ENCODE results near the gene CACNA2D2. TPM values are rescaled to one million over a fixed set of nuclear protein-coding genes. Genes with fewer than 3 reads are reported as not detected.

The CACNA2D2 gene
- total and polyA plus RNA-seq, 2 of the 13 experiments (the other 11 are each of a cell fraction or from before 2014, with no cell fraction given), result not detected

GRCh38 chr3:50358911-50359759, 144.3 kb downstream of the CACNA2D2 start, which contains the start of gene TMEM115 (continued):
- TF ChIP-seq AGO2 (optimal IDR thresholded peaks at IDR 0.05; ENCODE audit: low read depth, low read length) (peak; percentile 69), SUZ12 (IDR thresholded peaks at IDR 0.05; ENCODE audit: low read depth, low read length) (peak; percentile 100), ARID3A (IDR thresholded peaks at IDR 0.05; ENCODE audit: low read depth, low read length) (no peak), IRF1 (CRISPR knock-in tag; IDR thresholded peaks at IDR 0.05; ENCODE audit: low read depth) (no peak), NFE2L1 (CRISPR knock-in tag; IDR thresholded peaks at IDR 0.05; ENCODE audit: borderline replicate concordance) (no peak), HDAC6 (IDR thresholded peaks at IDR 0.05; ENCODE audit: low read depth, low read length) (no peak), BCL6 (CRISPR knock-in tag; IDR thresholded peaks at IDR 0.05) (peak; percentile 25; the same call in 1 of the 2 replicates), ZNF776 (CRISPR knock-in tag; IDR thresholded peaks at IDR 0.05) (no peak), ZNF549 (CRISPR knock-in tag; IDR thresholded peaks at IDR 0.05) (no peak), ZNF430 (CRISPR knock-in tag; IDR thresholded peaks at IDR 0.05) (peak; percentile 89), SIX4 (CRISPR knock-in tag; IDR thresholded peaks at IDR 0.05) (no peak; the same call in 1 of the 2 replicates), CEBPG (CRISPR knock-in tag; IDR thresholded peaks at IDR 0.05) (no peak; the same call in 1 of the 2 replicates), ZNF280D (CRISPR knock-in tag; IDR thresholded peaks at IDR 0.05) (no peak), ZNF567 (CRISPR knock-in tag; IDR thresholded peaks at IDR 0.05; ENCODE audit: borderline replicate concordance) (no peak), ZNF292 (CRISPR knock-in tag; IDR thresholded peaks at IDR 0.05; ENCODE audit: borderline replicate concordance, low read depth) (no peak), CBX5 (CRISPR knock-in tag; IDR thresholded peaks at IDR 0.05; ENCODE audit: borderline replicate concordance) (peak; percentile 15), ASH2L (IDR thresholded peaks at IDR 0.05; ENCODE audit: insufficient read length, low read depth, low read length) (peak; percentile 60), THAP7 (CRISPR knock-in tag; IDR thresholded peaks at IDR 0.05) (no peak), ZFY (CRISPR knock-in tag; IDR thresholded peaks at IDR 0.05) (peak; percentile 100), RFX5 (IDR thresholded peaks at IDR 0.05; ENCODE audit: low read depth, low read length) (no peak), ZNF343 (CRISPR knock-in tag; IDR thresholded peaks at IDR 0.05) (peak; percentile 71), ZNF34 (CRISPR knock-in tag; IDR thresholded peaks at IDR 0.05; ENCODE audit: borderline replicate concordance) (0 out of 2 replicates have a peak, but pooled peaks have one; percentile 14), YY1 (IDR thresholded peaks at IDR 0.05; ENCODE audit: insufficient read depth, insufficient replicate concordance, low read depth, low read length) (peak; percentile 69), SP5 (CRISPR knock-in tag; IDR thresholded peaks at IDR 0.05; ENCODE audit: borderline replicate concordance, low read depth) (peak; percentile 8; the same call in 1 of the 2 replicates)

All from HepG2 (cell line).